T-cell (primary cell): ENCODE results near the gene SIRT7. TPM values are rescaled to one million over a fixed set of nuclear protein-coding genes. Genes with fewer than 3 reads are reported as not detected.

Experiments used
- ATAC-seq, 4 experiments: fragments of 200-7000 bp in 3 of 4; fragments of 150-1000 bp in 1 of 4; cut with Tn5 transposase; replicated peaks in 1 of 4; 1 replicate in 3 of 4; 2 replicates in 1 of 4; pipeline ENCODE4 v1.10.0; 2021; ENCODE audit warnings: moderate library complexity in 3 of 4, mild to moderate bottlenecking in 2 of 4, moderate number of reproducible peaks in 1 of 4
- CTCF ChIA-PET, 2 donors: fragments of 300-600 bp; sonication (Branson Sonifier 250); formaldehyde crosslinking; loops; one replicate each; lab custom pipeline; 2022; ENCODE audit warnings: antibody characterized with exemption in 2 of 2; lab: Charles Lee
- POLR2A ChIA-PET, 2 donors: fragments of 300-600 bp; sonication (Branson Sonifier 250); formaldehyde crosslinking; loops; one replicate each; lab custom pipeline; 2022; ENCODE audit warnings: antibody characterized with exemption in 2 of 2; lab: Charles Lee
- DNase-seq, 35 experiments: peaks; one replicate each; pipeline versions ENCODE4 v3.0.0 to v3.0.0-alpha.2; 2013 to 2023
- H3K27ac ChIP-seq: one replicate; pipeline ENCODE4 v1.5.1; 2013; ENCODE audit warnings: low read length
- H3K27me3 ChIP-seq, 2 experiments: replicated peaks in 1 of 2; 1 replicate in 1 of 2; 2 replicates in 1 of 2; pipeline versions ENCODE4 v1.6.1 to v1.7.0; 2013; ENCODE audit warnings: low read length in 1 of 2, mixed read lengths in 1 of 2; ENCODE audit not compliant: control insufficient read depth in 2 of 2, insufficient read depth in 2 of 2; ENCODE audit errors: extremely low read depth in 1 of 2
- H3K36me3 ChIP-seq, 2 donors: 1 replicate in 1 of 2; 2 replicates in 1 of 2; pipeline versions ENCODE4 v1.6.1 to v1.7.0; 2013; ENCODE audit warnings: low read length in 1 of 2; ENCODE audit not compliant: control insufficient read depth in 2 of 2, insufficient read depth in 1 of 2; ENCODE audit errors: extremely low read depth in 1 of 2
- H3K4me1 ChIP-seq, 2 experiments: 1 replicate in 1 of 2; 2 replicates in 1 of 2; pipeline versions ENCODE4 v1.6.1 to v1.7.0; 2013; ENCODE audit warnings: low read length in 2 of 2, mixed read lengths in 1 of 2; ENCODE audit not compliant: insufficient read depth in 2 of 2, control insufficient read depth in 1 of 2; ENCODE audit errors: extremely low read depth in 1 of 2
- H3K4me3 ChIP-seq, 2 donors: 1 replicate in 1 of 2; 2 replicates in 1 of 2; pipeline versions ENCODE4 v1.5.1 to v1.7.0; 2013; ENCODE audit warnings: mild to moderate bottlenecking in 2 of 2, low read length in 1 of 2, moderate library complexity in 1 of 2; ENCODE audit not compliant: control insufficient read depth in 1 of 2; ENCODE audit errors: extremely low read depth in 1 of 2
- H3K9me3 ChIP-seq: 2 replicates; pipeline ENCODE4 v1.7.0; 2013
- H3K27ac Mint-ChIP-seq, 2 donors: one replicate each; pipeline ENCODE4 v1.8.0; 2020 to 2021; ENCODE audit warnings: mild to moderate bottlenecking in 2 of 2, mixed read lengths in 2 of 2
- H3K27me3 Mint-ChIP-seq, 2 donors: one replicate each; pipeline ENCODE4 v1.8.0; 2021 to 2022; ENCODE audit warnings: mixed read lengths in 2 of 2
- H3K36me3 Mint-ChIP-seq: one replicate; pipeline ENCODE4 v1.8.0; 2021; ENCODE audit warnings: mixed read lengths
- H3K4me1 Mint-ChIP-seq, 3 donors: one replicate each; pipeline ENCODE4 v1.8.0; 2020 to 2022; ENCODE audit warnings: mixed read lengths in 3 of 3, mild to moderate bottlenecking in 1 of 3
- H3K4me3 Mint-ChIP-seq, 3 donors: one replicate each; pipeline ENCODE4 v1.8.0; 2020 to 2022; ENCODE audit warnings: mild to moderate bottlenecking in 3 of 3, mixed read lengths in 3 of 3, moderate library complexity in 3 of 3
- H3K9me3 Mint-ChIP-seq, 3 donors: one replicate each; pipeline ENCODE4 v1.8.0; 2020 to 2022; ENCODE audit warnings: mixed read lengths in 3 of 3
- WGBS: methylation state at CpG from one replicate; pipeline ENCODE4 v1.1.5; 2013; ENCODE audit warnings: missing lambda C conversion rate; ENCODE audit not compliant: insufficient coverage; 5-methylcytosine and 5-hydroxymethylcytosine counted together
- total RNA-seq, 35 experiments: library from RNA in 6 of 35; stranded (reverse) in 6 of 35; fragments of 120-200 nt in 1 of 35; gene quantifications; one replicate each; pipeline versions ENCODE4 v1.2.1 to v1.2.4 and lab custom pipeline; 2013 to 2026

The SIRT7 gene
- total RNA-seq, 5 donors from 2014 or later (not counting 1 experiment from before 2014, with no cell fraction given) = 54.3 to 96.2 (median 77.4) TPM

DNA sequence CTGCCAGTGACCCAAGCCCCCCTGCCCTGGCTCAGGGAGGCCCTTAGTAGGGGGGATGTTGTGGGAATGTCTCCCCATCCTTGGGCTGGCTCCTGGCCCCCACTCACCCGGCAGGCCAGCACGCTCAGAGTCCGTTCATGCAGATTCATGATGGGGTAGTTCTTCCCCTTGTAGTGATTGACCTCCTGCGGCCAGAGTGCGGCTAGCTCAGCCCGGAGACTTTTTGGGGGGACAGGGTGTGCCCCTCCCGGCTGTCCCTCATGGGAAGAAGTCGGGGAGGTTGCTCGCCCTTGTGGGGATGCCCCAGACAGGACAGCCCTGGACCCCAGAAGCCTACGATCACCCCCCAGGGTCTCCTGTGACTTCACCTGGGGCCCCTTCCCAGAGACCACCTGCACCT is 12.0 kb downstream of the SIRT7 start:
- POLR2A ChIA-PET = no interaction called here

DNA sequence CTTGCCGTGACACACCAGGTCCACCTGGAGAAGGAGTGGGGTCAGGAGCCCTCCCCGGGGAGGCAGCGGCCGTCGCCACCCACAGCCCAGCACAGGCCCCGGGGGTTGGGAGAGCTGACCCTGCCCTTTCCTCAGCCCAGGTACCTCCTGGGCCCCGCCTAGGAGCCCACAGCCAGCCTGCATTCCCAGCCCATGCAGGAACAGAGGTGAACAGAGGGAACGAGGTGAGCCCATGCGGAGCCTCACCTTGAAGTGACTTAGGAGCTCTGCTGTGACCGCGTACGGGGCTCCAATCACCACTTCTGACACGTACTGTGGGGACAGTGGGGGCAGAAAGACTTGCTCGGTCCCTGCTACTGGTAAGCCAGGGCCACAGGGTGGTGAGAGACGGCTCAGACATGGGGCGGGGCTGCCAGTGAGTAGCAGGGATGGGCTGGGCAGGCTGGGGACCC is 12.5 kb downstream of the SIRT7 start:
- peaks cover 0 to 23% of the 10 kb centered on the region in 2 experiments for H3K27me3 ChIP-seq
- Mint-ChIP-seq H3K27me3 (peaks cover 8 to 12% of the 10 kb centered on the region in 2 donors), H3K27ac (no peak overlapping the region), H3K4me3 (no peak overlapping the region), H3K9me3 (no peaks in the 10 kb centered on the region), H3K36me3 (peaks cover 7% of the 10 kb centered on the region), H3K4me1 (peaks cover 6 to 8% (median 7%) of the 10 kb centered on the region in 3 donors)
- POLR2A ChIA-PET = no interaction called here
- ATAC-seq (no peak), DNase-seq (no peak)
- H3K27ac ChIP-seq = no peak overlapping the region
- CTCF ChIA-PET = no interaction called here
- no peaks in the 10 kb centered on the region for H3K9me3 ChIP-seq
- H3K4me3 ChIP-seq = no peak overlapping the region
- H3K36me3 ChIP-seq = peaks cover 31 to 45% of the 10 kb centered on the region in 2 donors
- 97% methylated on average over 11 of the region's 16 CpGs for WGBS
- peaks cover 2 to 34% of the 10 kb centered on the region in 2 experiments for H3K4me1 ChIP-seq

More for the DNA sequence above, 12.0 kb downstream of the SIRT7 start:
- Mint-ChIP-seq H3K9me3 (no peaks in the 10 kb centered on the region), H3K36me3 (peaks cover 3% of the 10 kb centered on the region), H3K27me3 (peaks cover 4 to 7% of the 10 kb centered on the region in 2 donors), H3K4me1 (peaks cover 3 to 6% (median 6%) of the 10 kb centered on the region in 3 donors), H3K27ac (no peak overlapping the region), H3K4me3 (no peak overlapping the region)
- ATAC-seq (no peak), DNase-seq (no peak)
- H3K4me3 ChIP-seq = no peak overlapping the region
- peaks cover 5 to 38% of the 10 kb centered on the region in 2 experiments for H3K4me1 ChIP-seq
- no peak overlapping the region for H3K27ac ChIP-seq
- CTCF ChIA-PET = no interaction called here
- H3K36me3 ChIP-seq = peaks cover 31 to 45% of the 10 kb centered on the region in 2 donors
- peaks cover 0 to 21% of the 10 kb centered on the region in 2 experiments for H3K27me3 ChIP-seq
- WGBS = 100% methylated on average over 7 of the region's 10 CpGs
- H3K9me3 ChIP-seq = no peaks in the 10 kb centered on the region

DNA sequence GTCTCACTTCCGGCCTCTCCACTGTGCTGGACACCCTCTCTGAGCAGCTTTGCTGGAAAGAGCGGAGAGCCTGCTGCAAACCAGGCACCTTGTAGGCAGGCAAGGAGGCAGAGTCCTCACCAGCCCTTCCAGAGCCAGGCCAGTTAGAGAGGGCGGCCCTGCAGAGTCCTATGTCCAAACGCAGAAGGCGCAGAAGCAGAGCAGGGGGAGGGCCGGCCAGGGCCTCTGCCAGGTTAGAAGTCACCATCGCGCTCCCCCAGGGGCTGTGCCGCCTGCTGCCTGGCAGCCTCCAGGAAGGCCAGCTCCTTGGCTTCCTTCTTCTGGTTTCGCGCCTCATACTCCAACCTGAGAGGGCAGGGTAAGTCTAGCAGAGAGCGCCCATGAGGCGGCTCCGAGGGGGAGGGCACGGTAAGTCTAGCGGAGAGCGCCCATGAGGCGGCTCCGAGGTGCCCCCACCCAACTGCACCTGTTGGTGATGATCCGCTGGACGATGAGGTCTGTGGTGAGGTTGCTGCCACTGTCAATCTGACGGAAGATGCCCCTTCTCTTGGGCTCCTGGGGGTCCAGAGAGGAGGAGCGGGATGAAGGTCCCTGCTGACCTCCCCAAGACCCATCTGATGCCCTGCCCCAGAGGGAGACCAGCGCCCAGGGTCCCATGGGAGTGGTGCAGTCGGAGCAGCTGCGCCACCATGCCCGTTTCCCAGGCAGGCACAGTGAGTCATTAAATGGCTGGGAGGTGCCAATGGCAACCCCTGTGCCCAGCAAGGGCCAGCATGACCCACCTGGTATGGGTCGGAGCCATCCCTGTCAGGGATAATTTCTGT is 13.2 kb downstream of the SIRT7 start:
- 96% methylated on average over 22 of the region's 28 CpGs for WGBS
- Mint-ChIP-seq H3K4me3 (no peak overlapping the region), H3K4me1 (peaks cover 6 to 8% (median 6%) of the 10 kb centered on the region in 3 donors), H3K27ac (no peak overlapping the region), H3K9me3 (no peaks in the 10 kb centered on the region), H3K36me3 (peaks cover 12% of the 10 kb centered on the region), H3K27me3 (peaks cover 8 to 14% of the 10 kb centered on the region in 2 donors)
- H3K27ac ChIP-seq = no peak overlapping the region
- peaks cover 0 to 28% of the 10 kb centered on the region in 2 experiments for H3K4me1 ChIP-seq
- CTCF ChIA-PET = no interaction called here
- H3K9me3 ChIP-seq = no peaks in the 10 kb centered on the region
- POLR2A ChIA-PET = no interaction called here
- ATAC-seq (no peak), DNase-seq (no peak)
- no peak overlapping the region for H3K4me3 ChIP-seq
- H3K36me3 ChIP-seq = peaks cover 34 to 48% of the 10 kb centered on the region in 2 donors
- peaks cover 0 to 23% of the 10 kb centered on the region in 2 experiments for H3K27me3 ChIP-seq

DNA sequence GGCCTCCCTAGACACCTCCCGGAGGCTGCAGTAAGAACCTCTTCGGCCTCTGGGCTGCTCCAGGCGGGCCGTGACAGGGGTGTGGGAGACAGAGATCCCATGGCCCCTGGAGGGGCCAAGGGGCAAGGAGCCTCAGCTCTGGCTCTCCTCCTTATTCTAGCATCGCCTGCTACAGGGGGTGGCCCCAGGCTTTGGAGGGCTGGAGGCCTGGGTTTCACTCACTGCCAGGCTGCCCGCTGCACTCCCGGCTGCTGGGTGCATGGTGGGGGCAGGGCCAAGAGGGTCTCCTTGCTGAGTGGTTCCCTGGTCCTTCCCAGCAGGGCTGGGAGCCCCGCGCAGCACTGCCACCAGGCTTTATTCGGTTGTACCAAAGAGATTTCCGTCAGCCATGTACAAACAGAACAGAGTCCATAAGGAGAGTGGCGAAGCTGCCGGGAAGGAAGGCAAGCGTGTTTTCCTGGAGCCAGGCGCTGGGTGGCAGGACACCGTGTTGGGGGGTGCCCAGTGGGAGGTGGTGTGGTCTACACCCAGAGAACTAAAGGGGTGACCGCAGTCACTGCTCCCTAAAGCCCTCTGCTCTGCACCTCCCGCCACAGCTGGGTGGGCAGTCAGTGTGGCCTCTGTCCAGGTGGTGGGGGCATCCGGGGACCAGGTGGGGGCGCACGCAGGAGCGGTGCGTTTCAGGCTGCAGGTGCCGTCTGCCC is 13.9 kb downstream of the SIRT7 start:
- Mint-ChIP-seq H3K4me1 (peaks cover 6 to 8% (median 6%) of the 10 kb centered on the region in 3 donors), H3K4me3 (no peak overlapping the region), H3K36me3 (peaks cover 13% of the 10 kb centered on the region), H3K9me3 (no peaks in the 10 kb centered on the region), H3K27me3 (peaks cover 8 to 14% of the 10 kb centered on the region in 2 donors), H3K27ac (no peak overlapping the region)
- WGBS = 98% methylated on average over 20 of the region's 24 CpGs
- peaks cover 0 to 23% of the 10 kb centered on the region in 2 experiments for H3K27me3 ChIP-seq
- no peaks in the 10 kb centered on the region for H3K9me3 ChIP-seq
- peaks cover 31 to 49% of the 10 kb centered on the region in 2 donors for H3K36me3 ChIP-seq
- peaks cover 0 to 20% of the 10 kb centered on the region in 2 experiments for H3K4me1 ChIP-seq
- DNase-seq = no peak
- ATAC-seq = no peak
- ChIA-PET CTCF (no interaction called here), POLR2A (no interaction called here)
- no peak overlapping the region for H3K27ac ChIP-seq
- H3K4me3 ChIP-seq = no peak overlapping the region

DNA sequence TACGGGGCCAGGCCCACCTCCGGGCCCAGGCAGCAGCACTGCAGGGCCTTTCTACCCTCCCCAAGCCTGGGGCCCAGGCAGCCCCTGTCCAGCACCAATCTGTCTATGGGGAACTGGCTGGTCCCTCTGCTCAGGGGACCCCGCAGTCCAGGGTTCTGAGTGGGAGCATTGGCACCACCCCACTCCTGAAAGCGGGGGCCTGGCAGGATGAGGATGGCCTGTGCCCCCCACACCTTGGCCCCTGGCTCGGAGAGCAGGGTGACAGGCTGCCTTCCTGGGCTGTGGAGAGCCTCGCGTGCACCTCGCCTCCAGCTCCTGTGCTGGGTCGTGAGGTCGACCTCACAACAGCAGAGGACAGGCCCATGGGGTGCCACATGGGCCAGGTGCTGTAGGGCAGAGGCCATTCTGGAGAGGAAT is 14.6 kb downstream of the SIRT7 start:
- Histone ChIP-seq H3K4me3 (no peak overlapping the region), H3K9me3 (no peaks in the 10 kb centered on the region), H3K27me3 (peaks cover 0 to 23% of the 10 kb centered on the region in 2 experiments), H3K36me3 (peaks cover 29 to 49% of the 10 kb centered on the region in 2 donors), H3K4me1 (peaks cover 0 to 18% of the 10 kb centered on the region in 2 experiments), H3K27ac (no peak overlapping the region)
- H3K4me3 Mint-ChIP-seq = peak overlapping the region in 1 of 3 donors; percentile 13
- peaks cover 8 to 14% of the 10 kb centered on the region in 2 donors for H3K27me3 Mint-ChIP-seq
- WGBS = 88% methylated on average over 10 of the region's 10 CpGs
- H3K4me1 Mint-ChIP-seq = peaks cover 6 to 8% (median 6%) of the 10 kb centered on the region in 3 donors
- no peak overlapping the region for H3K27ac Mint-ChIP-seq
- ChIA-PET CTCF (no interaction called here), POLR2A (interaction anchor here in 1 of 2 donors (0.5 kb wide), 1 partner anchor 514 kb away, joined by 4 read pairs; no protein-coding TSS in a partner anchor)
- no peak for ATAC-seq
- H3K36me3 Mint-ChIP-seq = peaks cover 14% of the 10 kb centered on the region
- DNase-seq = no peak
- H3K9me3 Mint-ChIP-seq = no peaks in the 10 kb centered on the region
